ENCODE results near the gene SRP19.
"Not testable (repeated sequence)": the region's sequence is repeated elsewhere in the genome, so short reads cannot be mapped to it uniquely, and the experiment has no call there.

Gene SRP19

DNA sequence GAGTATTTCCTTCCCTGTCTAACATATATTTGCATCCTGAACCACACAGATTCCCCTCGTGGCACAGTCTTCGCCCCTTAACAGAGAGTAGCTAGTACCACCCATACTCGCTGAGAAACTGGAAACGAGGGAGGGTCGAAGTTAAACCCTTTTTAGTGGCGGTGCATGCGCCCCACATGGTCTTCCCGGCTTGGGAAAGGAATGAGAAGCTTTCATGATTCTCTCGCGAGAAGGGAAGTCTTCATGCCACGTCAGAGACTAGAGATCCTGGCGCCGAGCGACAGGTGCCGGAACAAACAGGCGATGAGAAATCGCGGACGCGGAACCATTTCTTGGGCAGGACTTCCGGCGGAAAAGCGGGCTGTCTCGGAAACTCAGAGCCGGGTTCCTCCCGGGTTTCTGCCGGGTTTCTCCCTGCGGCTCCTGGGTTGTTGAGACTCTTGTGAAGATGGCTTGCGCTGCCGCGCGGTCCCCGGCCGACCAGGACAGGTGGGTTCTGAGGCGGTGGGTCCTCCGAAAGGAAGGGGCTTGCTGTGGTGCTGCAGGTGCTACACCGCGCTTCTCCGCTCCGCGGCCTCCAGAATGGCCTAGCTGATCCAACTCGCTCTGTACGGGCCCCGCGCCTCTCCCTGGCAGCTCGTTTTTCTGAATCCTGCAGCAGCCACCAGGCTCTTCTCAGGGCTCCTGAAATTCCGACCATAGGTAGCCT is at the start of gene SRP19:
SRP19 (plus strand) TSS at position 359 of the 709 bp plus-strand sequence; CDS start at position 449, 90 bp downstream.
- DNase-seq (ENCODE audit: low spot score): peak; percentile 98

DNA sequence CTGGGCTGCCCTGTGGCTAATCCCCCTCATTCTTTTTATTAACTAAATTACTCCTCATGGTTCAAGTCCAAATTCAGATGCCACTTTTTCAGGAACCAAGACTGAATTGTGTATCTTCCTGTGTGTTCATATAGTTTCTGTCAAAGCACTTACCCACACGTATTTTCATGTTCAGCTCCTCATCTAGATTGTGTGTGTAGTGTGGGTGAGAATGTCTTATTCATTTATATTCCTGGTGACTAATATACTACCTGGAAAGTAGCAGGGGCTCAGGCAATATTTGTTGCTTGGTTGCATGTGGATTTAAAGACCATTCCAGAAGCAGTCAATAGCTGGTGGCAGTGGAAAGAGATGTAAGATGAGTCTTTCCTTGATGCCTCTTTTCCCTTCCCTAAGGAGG is 48.5 kb upstream of the SRP19 start:
- DNase-seq (ENCODE audit: low spot score): no peak

DNA sequence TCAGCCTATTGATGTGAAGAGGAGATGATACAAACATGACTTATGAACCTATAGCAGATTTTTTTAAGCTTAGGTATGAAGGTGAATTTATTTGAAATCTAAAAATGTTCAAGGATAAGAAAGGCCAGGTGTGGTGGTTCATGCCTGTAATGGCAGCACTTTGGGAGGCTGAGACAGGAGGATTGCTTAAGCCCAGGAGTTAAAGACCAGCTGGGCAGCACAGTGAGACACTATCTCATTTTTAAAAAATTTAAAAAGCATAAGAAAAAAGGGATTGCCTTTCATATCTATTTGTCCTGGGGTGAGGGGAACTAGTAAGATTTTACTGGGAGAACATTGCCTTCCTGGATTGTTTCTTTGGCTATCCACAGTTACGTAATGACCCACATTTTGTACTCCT is 40.8 kb upstream of the SRP19 start:
- DNase-seq (ENCODE audit: low spot score): no peak

DNA sequence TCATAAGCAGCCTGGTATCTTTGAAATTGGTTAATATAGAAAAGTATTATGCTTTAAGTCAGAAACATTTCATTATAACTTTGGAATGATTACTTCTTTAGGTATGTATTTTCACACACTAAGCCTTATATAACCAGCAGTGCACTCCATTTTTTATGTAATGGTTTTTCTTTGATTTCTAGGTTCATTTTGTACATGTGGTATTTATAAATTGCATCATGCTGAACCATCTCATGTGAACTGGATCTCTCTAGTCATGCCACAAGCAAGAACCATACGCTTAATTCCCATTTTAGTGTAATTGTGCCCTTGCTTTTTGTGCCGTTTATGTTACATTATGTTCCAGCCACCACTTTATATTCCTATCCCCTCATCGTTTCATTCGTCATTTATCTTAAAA is 38.6 kb upstream of the SRP19 start:
- DNase-seq (ENCODE audit: low spot score): no peak

DNA sequence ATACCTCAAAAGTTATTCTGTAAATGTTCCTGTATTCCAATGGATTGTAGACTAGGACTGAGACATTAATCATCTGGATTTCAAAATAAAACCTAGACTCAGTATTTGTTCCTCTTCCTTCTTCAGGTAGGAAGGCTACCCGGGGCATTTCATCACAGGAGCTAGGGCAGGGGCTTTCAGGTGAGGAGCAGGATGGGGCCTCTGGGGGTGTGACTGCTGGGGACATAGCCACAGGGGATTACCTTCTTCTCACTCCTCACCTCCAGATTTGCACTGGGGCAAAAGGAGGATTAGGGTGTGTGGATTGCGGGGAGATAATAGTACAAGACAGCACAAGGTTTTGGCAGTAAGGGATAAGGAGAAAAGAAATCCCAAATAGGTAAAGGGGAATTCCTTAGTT is 37.9 kb upstream of the SRP19 start:
- no peak for DNase-seq (ENCODE audit: low spot score)

DNA sequence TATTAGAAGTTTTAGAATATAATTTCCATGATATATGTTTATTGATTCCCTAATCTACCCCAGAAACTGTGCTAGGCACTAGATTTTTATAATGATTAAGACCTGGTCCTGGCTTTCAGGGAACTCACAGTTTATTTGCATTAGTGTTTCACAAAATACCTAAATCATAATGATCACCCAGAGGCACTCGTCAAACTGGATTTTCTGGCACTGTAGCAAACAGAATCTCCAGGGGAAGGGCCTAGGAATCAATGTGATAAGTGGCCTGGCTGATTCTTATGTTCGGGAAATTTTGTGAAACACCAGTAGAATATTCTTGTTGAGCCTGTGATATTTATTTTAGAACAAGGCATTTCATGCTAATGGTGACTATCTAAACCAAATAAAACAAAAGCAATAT is 37.4 kb upstream of the SRP19 start:
- DNase-seq (ENCODE audit: low spot score): no peak

DNA sequence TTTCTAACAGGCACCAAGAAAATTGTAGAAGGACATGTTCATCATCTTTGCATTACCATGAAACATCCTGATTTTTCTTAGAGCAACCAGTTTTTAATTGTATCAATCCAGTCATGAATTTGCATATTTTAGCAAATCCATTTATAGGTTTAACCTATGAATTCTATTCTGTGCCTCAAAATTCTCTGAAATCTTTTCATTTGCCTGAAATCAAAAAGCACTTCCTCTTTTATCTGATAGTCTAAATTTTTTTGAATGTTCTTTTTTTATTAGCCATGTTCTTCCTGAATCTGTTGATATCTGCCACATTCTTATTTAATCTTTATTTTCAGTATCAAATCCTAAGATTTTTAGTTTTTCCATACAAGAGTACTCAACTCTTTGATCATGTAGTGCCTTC is 36.9 kb upstream of the SRP19 start:
- no peak for DNase-seq (ENCODE audit: low spot score)

DNA sequence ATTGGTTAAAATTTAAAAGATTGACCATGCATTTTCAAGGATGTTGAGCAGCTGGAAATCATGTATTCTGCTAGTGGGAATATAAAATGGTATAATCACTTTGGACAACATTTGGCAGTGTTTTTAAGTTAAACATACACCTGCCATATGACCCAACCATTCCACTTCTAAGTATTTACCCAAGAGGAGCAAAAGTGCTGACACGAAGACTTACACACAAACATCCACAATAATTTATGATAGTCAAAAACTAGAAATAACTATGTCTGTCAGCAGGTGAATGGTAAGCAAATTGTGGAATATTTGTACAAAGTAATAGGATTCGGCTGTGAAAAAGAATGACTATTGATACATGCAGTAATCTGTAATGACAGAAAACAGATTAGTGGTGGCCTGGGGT is 30.7 kb upstream of the SRP19 start:
- DNase-seq (ENCODE audit: low spot score): no peak

DNA sequence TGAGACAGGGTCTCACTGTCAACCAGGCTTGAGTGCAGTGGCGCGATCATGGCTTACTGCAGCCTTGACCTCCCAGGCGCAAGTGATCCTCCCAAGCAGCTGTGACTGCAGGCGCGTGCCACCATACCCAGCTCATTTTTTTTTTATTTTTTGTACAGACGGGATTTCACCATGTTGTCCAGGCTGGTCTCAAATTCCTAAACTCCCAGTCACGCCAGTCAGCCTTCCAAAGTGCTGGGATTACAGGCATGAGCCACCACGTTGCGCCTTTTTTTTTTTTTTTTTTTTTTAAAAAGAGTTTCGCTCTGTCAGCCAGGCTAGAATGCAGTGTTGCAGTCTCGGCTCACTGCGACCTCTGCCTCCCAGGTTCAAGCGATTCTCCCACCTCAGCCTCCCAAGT is 27.1 kb upstream of the SRP19 start:
- no peak for DNase-seq (ENCODE audit: low spot score)

DNA sequence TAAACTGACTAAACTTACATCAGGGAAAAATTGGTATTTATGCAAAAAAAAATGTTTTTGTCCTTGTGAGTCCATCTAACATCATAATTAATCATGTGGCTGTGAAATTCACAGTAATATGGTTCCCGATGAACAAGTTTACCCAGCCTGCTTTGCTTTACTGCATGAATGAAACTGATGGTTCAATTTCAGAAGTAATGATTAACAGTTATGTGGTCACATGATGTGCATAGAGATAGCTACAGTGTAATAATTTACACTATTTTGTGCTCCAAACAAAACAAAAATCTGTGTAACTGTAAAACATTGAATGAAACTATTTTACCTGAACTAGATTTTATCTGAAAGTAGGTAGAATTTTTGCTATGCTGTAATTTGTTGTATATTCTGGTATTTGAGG is 16.6 kb upstream of the SRP19 start:
- DNase-seq (ENCODE audit: low spot score): no peak

DNA sequence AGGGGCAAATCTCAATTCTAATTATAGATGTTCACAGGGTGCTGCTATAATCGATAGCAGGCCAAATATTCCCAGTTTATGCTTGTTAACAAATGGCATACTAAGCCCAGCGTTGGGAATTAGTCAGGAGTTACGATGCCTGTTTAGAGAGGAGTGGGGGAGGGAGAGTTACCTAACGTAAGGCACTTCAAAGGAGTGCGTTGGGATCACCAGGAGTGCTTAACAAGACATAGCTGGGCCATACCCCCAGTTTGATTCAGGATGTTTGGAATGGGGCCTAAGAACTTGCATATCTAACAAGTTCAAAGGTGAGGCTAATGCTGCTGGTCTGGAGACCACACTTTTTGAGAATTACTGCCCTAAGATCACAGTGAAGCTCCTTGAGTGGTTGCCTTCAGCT is 14.5 kb upstream of the SRP19 start:
- no peak for DNase-seq (ENCODE audit: low spot score)

DNA sequence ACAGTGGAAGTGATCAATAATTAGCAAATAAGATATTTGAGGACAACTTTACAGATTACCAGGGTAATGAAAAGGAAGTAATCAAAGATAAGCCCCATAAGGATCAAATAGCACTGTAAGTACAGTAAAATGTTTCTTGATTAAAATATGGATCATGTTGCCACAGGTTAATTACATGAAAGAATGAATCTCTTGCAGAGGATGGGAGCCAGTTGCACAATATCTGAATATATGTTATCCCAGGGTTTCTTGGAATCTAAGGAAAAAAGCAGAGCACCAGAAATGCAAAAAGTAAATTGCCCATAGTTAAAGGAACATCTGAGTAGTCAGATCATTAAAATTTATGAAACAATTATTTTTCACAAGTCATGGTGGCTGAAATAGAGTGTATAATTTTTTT is 13.8 kb upstream of the SRP19 start:
- DNase-seq (ENCODE audit: low spot score): no peak

DNA sequence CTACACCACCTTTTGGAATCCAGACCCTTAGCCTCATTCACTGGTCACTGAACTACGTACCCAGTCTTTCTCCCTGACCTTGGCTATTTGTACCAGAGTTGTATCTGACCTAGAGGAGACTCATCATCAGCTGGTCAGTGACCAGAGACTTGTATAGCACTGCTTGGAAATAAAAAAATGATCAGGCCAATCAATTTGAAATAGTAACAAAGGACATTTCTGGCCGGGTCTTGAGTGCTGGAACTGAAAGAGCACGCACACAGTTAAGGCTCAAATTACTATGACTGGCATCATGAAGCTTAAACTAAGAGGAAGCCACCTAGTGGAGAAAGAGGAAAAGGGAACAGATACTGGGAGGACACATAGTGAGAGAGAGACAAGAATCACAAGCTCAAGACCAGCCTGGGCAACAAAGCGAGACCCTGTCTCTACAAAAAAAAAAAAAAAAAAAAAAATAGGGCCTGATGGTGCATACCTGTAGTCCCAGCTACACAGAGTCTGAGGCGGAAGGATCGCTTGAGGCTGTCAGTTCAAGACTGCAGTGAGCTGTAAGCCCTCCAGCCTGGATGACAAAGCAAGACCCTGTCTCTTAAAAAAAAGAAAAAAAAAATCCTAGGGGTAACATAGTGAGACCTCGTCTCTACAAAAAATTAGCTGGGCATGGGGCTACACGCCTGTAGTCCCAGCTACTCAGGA is 12.8 kb upstream of the SRP19 start:
- peak; percentile 58 for DNase-seq (ENCODE audit: low spot score)

DNA sequence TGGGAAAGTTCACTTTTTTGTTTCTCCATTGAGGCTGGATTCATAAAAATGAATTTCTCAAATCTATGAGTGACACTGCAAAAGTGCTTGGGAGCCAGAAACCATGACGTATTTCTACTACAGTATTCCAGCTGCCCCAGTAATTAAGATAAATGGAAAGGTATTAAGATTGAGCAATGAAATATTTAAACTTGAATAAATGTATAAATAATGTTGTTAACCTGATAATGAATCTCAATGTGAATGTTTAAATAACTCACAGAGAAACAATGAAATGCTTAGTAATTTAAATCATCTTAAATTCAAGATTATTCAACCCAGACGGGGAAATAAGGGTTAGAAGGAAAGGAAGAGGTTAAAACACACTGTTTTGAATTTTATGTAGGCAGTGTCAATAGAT is 11.2 kb upstream of the SRP19 start:
- no peak for DNase-seq (ENCODE audit: low spot score)

DNA sequence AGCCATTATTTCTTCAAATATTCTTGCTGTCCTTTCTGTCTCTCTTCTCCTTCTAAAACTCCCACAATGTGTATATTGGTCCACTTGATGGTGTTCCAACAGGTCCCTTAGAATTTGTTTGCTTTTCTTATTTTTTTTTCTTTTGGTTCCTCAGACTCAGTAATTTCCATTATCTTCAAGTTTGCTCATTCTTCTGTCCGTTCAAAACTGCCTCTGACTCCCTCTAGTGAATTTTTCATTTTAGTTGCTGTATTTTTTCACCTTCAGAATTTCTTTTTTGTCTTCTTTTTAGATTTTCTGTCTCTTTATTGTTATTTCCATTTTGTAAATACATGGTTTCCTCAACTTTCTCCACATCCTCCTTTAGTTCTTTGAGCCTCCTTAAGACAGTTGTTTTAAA is 6.4 kb upstream of the SRP19 start:
- no peak for DNase-seq (ENCODE audit: low spot score)

DNA sequence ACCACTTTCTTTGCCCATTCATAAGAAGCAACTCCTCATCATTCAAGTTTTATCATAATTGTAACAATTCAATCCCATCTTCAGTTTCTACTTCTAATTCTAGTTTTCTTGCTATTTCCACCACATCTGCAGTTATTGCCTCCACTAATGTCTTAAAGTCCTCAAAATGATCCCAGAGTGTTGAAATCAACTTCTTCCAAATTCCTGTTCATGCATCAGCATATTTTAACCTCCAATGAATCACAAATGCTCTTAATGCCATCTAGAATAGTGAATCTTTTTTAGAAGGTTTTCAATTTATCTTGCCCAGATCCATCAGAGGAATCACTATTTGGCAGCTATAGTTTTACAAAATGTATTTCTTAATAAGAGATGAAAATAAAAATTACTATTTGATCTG is 3.2 kb upstream of the SRP19 start:
- no peak for DNase-seq (ENCODE audit: low spot score)

DNA sequence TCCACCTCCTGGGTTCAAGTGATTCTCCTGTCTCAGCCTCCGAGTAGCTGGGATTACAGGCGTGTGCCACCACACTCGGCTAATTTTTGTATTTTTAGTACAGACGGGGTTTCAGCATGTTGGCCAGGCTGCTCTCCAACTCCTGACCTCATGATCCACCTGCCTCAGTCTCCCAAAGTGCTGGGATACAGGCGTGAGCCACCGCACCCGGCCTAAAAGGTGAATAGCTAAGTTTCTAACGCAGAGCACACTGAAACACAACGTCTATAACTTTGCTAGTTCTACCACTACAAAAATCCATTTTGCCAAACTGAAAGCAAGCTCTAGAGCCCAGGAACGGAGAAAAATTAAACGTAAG is 537 bp upstream of the SRP19 start:
- not testable (repeated sequence) for DNase-seq (ENCODE audit: low spot score)

DNA sequence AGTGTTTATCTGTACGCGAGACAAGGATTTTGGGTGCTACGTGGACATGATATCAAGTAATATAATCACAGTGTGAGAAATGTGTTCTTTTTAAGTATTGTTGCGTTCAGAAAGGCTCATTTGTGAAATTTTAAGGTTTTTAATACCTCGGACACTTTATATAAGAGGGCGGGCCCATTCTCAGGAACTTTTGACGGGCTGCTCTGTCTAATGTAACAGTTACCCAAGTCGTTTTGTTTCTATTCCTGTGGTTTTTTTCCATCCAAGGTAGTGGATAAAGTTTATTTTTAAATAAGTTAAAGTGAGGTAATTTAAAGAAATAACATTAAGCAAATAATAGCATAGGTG is 525 bp downstream of the SRP19 start:
- DNase-seq (ENCODE audit: low spot score): no peak

DNA sequence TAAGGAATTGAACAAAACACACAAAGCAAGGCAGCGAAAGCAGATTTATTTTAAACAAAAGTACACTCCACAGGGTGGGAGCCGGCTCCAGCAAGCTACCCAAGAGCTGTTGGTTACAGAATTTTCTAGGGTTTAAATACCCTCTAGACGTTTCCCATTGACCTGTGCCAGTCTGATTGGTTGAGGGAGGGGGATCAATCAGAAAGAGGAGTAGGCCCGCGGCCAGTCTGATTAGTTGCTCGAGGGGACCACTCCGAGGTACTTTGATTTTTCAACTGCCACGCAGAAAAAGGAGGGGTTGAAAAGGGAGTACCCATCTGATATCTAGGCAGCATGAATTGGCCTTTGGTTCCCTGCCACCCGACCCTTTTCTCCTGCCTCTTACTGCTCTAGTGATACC is 998 bp downstream of the SRP19 start:
- DNase-seq (ENCODE audit: low spot score): no peak

DNA sequence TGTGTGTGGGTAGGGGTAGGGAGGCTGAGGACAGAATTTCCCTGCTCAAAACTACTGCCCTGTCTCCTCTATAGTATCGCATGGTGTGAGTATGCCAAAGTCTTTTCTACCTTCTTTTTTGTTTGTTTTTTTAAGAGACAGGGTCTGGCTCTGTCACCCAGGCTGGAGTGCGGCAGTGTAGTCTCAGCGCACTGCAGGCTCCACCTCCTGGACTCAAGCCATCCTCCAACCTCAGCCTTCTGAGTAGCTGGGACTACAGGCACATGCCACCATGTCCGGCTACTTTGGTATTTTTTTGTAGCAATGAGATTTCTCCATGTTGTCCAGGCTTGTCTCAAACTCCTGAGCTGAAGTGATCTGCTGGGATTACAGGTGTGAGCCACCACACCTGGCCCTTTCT is 2.5 kb downstream of the SRP19 start:
- no peak for DNase-seq (ENCODE audit: low spot score)

DNA sequence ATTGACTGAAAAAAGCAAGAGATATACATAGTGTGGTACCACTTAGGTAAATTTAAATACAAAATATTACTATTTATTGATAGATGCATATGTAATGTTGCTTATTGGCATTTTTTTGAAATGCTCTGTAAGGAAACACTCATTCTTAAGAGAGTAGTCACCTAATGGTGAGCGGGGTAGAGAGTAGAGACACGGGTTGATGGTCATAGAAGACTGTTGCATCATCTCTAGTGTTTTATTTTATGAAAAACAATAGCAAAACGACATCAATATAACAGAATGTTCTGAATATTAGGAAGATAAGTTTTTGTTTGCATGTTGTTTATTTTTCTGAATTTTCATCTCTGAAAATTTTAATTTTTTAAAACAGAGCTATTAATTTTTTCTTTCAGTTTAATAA is 4.0 kb downstream of the SRP19 start:
- DNase-seq (ENCODE audit: low spot score): no peak

DNA sequence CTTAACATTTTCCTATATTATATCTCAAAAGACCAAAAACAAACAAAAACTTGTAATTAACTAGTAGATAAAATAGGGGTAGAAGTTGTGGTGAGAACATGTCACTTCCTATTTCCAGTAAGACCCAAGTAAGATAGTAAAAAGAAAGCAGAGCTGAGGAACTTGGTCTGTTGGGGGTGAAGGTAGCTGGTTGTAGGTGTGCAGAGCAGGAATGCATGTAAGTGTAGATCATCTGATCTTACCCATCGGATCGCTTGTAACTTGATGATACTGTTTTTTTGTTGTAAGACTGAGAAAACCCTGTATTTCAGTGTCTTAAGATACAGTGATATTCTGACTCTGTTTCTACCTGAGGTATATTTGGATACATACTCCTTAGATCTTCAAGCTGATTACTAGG is 5.7 kb downstream of the SRP19 start:
- no peak for DNase-seq (ENCODE audit: low spot score)

DNA sequence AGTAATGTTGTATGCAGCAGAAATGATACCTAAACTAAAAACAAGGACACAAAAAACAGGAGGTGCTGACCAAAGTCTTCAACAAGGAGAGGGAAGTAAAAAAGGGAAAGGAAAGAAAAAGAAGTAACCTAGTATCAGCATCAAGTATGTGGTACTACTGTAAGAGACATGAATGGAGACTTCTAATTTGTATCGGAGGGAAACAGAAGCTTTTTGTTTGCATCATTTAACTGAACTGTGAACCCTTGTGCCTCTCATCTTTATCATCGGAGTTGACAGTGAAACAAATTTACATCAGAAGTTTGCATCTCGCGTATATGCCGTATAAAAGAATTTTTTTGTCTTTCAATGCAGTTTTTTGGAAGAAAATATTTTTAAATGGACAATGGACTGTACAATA is 6.3 kb downstream of the SRP19 start:
- DNase-seq (ENCODE audit: low spot score): no peak

DNA sequence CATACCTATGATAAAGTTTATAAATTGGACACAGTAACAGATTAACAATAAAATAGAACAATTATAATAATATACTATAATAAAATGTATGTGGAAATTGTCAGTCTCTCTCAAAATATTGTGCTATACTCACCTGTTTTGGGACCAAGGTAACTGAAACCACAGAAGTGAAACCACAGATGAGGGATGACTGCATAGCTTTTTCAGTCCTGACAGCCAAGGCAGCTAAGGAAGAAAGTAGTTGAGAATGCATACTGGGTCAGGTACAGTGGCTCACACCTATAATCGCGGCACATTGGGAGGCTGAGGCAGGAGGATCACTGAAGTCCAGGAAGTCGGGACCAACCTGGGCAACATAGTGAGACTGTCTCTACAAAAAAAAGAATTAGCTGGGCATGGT is 8.9 kb downstream of the SRP19 start:
- DNase-seq (ENCODE audit: low spot score): no peak
